Measurements from ENCODE around the gene TRPM2.

Gene TRPM2

DNA sequence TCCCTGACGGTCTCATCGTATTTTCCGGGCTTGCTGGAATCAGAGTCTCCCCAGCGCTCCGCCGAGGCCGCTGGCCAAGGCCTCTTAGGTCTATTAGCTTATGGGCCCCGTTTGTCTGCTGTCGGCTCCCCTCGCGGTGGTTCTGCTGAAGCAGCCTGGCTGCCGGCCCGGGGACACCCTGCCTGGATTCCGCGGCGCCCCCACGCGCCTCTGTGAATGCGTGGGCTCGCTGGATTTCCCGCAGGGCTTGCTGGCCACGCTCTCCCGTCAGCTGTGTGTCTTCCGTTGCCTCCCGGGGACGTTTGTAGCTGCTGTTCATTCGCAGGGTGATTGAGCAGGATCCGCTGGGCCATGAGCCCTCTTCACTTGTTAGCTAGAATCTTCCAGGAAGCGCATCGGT, 110.3 kb downstream of the TRPM2 start:
- DNase-seq (ENCODE audit: low spot score): no peak

DNA sequence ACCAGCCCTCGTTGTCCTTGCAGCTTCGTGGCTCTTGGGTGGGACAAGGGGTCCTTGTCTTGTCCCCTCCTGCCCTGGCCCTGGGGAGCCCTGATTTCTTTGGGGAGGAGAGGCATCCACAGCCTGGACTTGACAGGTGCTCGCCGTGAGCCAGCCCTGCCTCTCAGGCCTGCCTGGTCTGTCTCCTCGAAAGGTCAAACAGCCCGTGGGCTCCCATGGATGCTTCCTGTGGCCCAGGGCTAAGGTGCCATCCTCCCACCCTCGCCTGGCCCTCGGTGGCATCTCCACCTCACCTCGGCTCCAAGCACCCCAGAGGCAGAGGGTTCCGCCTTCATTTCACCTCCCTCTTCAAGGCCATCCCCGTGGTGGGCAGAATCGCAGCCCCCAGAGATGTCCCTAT, 110.9 kb downstream of the TRPM2 start:
- DNase-seq (ENCODE audit: low spot score): no peak

DNA sequence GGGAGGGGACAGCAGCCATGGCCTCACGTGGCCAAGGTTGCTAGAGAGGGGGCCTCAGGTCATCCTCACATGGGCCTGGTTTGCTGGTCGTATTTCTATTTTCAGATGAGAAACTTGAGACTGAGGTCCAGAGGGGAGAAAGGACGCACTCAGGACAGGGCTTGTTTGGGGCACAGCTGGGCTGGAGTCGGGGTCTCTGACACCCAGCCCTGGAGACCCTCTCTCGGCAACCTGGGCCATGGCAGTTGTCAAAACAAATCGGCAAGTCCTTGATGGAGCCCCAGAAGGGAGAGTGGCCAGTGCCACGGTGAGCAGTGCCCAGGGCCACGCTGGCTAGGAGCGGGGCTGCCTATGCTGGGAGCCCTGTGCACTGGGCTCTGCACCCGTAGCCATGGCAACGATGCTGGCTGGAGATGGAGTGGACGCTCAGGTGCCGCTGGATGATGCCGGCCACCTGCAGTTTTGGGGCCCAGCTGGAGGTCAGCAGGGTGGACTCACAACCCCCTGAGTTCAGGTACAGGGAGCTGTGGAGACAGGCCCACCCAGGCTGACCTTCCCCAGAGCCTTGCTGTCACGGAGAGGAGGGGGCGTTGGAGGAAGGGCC, 113.0 kb downstream of the TRPM2 start:
- DNase-seq (ENCODE audit: low spot score): no peak

DNA sequence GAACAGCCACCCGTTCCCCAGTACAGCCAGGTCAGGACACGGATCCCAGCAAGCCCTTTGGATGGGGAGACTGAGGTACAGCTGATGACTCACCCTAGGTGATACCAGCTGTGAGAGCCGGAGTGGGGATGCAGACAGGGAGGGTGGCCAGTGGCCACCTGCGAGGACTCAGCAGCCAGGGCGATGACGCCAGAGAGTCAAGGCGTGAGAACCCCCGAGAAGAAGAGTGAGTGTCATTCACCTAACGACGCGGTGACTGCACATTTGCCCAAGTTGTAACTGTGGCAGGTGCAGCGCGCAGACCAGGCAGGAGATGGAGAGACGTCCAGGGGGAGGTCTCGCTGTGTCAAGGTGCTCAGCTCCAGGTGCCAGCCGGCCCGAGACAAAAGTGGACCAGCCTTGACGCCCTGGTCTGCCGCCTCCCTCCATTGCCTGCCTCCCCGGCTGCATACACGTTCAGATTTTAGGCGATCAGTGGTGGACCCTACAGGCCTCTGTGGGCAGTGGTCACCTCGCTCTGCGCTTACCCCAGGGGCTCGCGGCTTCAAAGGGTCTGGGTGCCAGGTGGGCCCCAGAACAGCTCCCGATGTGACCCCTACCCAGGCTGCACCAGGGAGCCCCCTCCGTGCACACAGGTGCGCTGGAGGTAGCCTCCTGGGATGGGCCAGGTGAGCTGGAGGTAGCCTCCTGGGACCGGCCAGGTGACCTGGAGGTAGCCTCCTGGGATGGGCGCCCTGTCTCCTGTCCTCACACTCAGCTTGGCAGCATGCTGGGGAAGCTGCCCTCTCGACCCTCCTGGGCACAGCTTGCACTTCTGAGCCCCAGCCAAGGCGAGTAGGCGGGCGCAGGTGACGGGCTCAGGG, 113.8 kb downstream of the TRPM2 start:
- DNase-seq (ENCODE audit: low spot score): no peak

DNA sequence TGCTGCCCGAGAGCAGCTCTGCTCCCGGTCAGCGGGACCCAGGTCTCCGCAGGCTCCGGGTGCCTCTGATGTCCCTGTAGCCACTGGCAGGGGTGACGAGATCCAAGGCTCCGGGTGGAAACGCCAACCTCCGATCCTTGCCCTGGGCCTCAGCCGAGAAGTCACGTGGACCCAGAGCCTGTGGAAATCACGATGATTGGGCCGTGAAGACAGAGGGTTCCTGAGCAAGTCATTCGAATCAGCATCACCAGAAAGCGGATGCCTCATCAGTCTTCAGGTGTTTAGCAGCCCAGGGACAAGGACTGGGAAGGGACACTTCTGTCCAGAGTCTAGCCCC, 114.4 kb downstream of the TRPM2 start:
- no peak for DNase-seq (ENCODE audit: low spot score)

DNA sequence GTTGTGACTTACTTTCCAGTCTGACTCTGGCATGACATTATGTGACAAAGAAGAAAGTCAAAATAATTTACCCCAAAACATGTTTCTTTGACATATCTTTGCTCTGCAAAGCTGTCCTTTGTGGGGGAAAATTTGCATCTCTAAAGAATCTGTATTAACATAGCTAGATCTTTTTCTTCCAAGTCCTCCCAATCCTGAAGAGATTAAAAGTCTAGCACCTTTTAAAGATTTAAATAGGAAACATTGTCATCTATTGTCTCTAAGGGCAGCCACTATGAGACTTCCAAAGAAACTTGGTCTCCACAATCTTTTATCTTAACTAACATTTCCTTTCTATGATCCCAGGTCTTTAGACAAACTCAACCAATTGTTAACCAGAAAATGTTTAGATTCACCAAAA, 117.9 kb downstream of the TRPM2 start:
- DNase-seq (ENCODE audit: low spot score): no peak

DNA sequence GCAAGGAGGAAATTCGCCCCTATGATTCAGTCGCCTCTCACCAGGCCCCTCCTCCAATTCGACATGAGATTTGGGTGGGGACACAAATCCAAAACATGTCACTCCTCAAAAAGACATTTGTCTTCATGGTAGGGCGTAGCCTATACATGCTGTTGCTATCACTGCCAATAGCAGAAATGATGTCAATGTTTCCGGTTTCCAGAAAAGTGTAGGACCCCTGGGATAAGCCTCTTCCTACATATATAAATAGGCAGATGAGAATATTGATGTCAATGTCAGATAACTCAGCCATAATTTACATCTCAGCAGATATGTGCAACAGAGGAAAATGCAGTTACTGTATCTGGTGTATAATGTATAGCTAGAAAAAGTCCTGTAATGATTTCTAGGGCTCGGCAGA, 118.6 kb downstream of the TRPM2 start:
- DNase-seq (ENCODE audit: low spot score): no peak

DNA sequence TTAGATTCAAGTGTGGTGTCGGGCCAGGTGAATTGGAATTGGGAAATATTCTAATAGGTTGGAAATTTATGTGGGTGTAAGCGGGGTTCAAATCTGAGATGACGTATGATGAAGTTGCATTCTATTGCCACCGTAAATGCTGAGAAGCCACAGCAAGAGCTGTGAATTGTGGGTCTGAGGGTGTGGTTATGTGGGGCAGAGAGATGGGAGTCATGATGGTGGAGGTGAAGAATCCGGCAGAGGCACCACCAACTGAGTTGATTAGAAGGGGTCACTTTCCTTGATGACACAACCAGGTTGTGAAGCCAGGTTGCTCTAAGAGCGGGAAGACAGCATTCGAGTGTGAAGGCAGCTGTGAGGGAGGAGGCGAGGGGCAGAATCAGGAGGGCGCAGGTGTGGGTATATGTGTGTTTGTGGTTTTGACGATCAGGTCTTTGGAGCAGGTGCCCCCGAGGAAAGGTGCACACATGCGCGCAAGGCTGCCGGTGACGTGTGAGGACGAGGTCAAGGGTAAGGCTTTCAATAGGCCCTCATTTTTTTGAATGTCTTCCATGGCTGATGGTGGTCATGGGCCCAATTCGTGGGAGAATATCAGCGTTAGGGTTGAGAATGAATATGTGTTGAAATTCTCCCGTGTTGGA, 120.6 kb downstream of the TRPM2 start:
- DNase-seq (ENCODE audit: low spot score): no peak

DNA sequence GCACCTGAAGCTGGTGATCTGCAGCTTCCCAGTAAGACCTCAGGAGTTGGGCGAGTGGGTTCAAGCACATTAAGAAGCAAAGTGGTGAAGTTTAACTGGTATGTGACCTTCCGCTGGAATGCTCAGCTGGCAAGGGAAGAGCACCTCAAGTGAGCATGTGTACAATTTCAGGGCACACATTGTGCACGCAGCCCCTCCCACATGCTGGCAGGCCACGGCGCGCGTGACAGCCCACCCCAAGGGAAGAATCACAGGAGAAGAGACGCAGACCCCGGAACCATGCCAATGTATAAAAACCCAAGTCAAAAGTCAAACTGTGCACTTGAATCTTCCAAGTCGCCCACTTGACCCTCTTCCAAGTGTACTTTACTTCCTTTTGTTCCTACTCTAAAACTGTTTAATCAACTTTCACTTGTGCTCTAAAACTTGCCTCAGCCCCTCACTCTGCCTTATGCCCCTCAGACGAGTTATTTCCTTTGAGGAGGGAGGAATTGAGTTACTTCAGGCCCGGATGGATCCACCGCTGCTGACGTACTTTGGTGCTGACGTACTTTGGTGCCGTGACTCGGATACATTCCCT, 121.9 kb downstream of the TRPM2 start:
- no peak for DNase-seq (ENCODE audit: low spot score)

DNA sequence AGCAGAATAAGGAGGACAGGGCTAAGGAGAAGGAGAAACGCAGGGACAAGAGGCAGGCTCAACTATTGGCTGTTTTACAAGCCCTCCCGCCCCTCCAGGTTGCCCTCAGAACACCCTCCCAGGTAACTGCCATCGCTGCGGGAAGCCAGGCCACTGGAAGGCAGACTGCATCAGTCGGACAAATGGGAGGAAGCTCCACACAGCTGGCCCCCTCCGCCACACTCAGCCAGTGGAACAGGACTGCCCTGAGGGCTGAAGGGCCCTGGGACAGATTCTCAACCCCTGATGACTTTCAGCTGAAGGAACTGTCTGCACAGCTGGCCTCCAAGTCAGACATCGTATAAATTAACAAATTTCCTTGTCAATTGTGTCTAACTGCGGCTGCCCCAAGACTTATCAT, 123.7 kb downstream of the TRPM2 start:
- no peak for DNase-seq (ENCODE audit: low spot score)

DNA sequence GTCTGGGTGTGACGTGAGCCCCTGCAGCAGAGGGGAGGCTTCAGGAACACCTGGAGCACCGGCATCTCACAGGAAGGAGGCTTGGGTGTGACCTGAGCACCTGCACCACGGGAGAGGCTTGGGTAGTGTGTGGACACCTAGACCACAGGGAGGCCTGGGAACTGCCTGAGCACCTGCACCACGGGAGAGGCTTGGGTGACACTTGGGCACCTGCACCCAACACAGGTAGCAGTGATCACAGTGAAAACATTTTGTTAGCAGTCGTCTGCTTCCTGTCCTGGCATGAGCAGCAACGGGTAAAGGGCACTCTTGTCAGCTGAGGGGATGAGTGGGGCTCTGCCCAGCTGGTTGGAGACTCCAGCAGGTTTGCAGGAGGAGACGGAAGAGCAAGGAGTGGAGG, 124.3 kb downstream of the TRPM2 start:
- no peak for DNase-seq (ENCODE audit: low spot score)

DNA sequence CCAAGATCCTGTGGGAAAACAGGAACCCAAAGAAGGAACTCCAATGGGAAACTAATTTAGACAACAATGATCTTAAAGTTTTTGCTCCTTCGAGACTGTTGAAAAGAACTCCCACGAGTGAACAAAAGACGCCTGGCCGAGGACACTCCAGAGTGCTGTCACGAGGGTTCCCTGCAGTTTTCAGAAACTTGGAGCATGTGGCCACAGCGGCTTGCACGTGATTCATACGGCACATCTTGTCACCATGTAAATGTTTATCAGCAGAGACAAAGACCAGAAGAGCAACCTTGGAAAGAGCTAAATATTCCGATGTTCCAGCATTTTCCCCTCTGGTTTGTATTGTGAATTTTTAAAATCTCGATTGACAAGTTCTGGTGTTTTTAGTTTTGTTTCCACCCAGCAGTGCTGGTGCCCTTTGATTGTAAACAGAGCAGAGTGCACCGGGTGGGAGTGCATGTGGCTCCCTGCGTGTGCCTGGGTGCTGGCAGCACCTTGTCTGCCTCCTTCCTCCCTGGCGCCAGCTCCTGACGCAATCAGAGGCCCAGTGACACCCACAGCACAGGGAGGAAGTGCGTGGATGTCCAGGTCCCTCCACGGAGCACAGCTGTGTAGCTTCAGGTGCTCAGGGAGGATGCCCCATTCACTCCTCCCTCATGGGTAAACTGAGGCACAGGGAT, 124.8 kb downstream of the TRPM2 start:
- DNase-seq (ENCODE audit: low spot score): no peak

DNA sequence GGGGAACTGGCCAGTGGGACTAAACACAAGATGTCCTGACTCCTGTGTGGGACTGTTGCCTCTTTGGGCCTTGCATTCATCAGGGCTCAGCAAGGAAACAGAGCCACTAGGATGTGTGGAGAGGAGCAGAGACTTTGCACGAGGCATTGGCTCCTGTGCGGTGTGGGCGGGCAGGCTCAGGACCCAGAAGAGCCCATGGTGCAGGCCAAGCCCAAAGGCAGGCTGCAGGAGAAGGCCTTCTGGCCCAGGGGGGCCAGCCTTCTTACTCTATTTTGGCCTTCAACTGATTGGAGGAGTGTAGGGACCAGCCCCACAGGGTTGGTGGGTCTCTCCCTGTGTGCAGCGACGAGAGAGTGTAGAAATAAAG, 125.4 kb downstream of the TRPM2 start:
- DNase-seq (ENCODE audit: low spot score): no peak

DNA sequence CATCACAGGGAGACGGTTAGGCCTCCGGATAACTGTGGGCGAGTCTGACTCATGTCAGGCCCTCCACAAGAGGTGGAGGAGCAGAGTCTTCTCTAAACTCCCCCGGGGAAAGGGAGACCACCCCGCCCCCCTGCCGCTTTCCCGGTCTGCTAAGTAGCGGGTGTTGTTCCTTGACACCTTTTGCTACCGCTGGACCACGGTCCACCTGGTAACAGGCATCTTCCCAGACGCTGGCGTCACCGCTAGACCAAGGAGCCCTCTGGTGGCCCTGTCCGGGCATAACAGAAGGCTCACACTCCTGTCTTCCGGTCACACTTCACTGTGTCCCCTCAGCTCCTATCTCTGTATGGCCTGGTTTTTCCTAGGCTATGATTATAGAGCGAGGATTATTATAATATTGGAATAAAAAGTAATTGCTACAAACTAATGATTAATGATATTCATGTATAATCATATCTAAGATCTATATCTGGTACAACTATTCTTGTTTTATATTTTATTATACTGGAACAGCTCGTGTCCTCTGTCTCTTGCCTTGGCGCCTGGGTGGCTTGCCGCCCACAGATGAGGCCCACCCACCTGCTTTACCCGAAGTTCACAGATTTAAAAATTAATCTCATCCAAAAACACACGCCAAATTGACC, 126.3 kb downstream of the TRPM2 start:
- DNase-seq (ENCODE audit: low spot score): peak; percentile 46

DNA sequence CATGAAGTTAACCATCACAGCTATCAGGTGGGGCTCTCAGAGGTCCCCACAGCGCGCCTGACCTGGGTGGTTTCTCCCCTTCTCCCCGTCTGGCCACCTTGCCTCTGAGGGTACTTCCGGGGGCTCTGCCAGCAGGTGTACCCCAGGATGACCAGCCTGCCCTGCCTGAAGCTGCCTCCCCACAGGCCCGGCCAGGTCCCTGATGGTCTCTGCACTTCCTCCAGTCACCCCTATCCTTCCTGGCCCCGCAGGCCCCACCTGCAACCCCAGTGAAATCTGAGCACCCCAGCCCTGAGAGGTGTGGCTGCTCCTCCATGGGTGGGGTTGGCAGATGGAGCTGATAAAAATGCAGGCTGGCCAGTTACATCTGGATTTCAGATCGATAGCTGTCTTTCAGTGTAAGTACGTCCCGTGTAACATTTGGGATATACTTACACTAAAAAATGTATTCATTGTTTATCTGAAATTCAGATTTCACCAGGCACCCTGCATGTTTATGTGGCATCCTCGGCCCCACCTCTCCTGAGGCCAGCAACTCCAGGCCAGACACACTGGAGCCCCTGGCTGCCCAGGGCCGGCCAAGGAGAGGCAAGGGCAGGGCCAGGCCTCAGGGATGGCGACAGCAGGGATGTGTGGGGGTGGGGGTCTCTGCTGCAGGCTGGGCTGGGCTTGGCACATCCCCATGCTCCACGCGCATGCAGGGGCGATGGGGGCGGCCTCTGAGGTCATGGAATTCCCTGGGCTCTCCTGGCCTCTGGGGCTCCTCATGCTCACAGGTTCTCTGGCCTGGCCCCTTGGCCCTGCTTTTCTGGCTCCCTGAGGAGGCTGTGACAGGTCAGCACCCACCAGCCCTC, 127.0 kb downstream of the TRPM2 start:
- no peak for DNase-seq (ENCODE audit: low spot score)

DNA sequence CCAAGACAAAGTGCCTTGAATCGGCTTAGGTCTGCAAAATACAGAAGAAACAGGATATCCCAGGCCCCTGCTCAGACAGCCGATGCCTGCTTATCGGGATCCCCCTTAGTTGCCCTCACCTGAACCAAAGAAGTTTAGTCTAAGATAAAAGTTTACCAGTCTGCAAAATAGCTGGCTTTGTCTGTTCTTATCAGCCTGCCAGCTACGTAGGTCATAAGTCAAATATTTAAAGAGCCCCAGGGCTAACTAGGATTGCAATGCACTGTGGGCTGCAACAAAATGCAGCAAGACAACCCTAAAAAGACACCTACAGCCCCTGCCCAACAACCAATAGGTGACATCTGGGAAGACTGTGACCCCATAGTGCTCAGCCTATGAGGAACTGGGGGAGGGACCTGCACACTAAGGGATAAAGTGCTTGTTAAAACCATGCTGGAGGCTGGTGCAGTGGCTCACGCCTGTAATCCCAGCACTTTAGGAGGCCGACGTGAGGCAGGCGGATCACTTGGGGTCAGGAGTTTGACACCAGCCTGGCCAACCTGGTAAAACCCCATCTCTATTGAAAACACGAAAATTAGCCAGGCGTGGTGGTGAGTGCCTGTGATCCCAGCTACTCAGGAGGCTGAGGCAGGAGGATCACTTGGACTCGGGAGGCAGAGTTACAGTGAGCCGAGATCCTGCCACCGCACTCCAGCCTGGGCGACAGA, 129.3 kb downstream of the TRPM2 start:
- DNase-seq (ENCODE audit: low spot score): no peak

DNA sequence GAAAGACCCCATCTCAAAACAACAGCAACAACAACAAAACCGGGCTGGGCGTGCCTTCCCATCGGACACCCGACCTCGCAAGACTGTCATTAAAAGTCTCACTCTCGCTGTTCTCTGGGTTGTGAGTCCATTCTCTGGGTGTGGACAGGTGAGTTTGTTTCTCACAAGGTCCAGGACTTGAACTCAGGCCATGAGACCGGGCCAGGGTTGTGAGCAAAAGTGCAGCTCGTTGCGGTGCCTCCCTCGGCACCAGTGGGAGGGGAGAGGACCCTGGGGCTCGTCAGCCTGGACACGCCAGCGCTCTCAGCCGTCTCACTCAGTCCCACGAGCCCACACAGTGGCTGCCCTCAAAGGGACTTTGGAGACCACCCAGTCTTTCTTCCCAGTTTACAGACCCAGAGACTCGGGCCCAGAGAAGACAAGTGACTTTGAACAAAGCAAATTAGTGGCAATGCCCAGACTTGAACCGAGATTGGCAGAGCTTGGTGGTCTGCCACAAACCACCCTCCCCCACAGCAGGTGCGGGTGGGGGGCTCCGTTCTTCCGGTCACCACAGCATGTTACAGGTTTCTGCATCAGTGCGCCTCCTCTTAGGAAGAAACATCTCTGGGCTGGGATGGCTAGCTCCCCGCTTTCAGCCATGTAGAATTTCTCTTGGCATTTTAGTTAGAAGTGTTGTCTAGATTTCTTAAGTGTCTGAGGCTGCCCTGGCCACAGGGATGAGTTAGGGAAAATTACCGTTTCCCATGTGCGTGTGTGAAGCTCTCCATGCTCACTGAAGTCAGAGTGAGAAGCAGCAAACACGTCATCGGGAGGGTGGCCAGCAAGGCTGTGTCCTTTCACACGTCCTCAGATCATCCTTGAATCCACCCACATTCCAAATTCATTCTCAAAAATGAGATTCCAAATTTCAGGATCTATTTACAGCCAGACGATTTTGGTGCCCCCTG, 130.1 kb downstream of the TRPM2 start:
- DNase-seq (ENCODE audit: low spot score): no peak

DNA sequence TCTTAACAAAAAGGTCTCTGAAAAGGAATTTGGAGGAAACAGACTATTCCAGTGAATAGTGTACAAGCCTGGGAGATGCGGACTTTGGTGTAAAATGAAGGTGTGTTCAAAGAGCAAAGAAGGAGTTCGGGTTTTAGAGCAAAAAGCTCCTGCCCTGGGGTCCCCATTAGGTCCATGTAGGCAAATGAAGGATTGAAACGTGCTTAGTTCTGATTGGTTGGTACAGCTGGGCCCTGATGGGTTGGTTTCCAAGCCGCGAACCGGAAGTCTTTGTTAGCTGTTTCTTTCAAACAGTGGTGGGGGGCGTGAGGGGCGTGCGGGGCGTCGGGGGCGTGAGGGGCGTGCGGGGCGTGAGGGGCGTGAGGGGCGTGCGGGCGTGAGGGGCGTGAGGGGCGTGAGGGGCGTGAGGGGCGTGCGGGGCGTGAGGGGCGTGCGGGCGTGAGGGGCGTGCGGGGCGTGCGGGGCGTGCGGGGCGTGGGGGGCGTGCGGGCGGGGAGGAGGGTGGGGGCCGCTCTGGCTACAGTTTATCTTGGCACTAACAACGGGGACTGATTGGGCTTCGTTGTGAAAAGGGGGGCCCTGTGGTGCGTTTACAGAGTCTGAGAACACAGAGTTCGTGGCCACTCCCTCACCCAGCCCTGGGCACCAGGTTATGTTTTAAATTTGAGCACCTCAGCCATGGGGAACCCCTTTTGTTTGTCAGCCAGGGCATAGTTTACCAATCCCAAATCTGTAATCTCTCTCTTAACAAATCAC, 131.3 kb downstream of the TRPM2 start:
- no peak for DNase-seq (ENCODE audit: low spot score)
